GM23338 (cell line): ENCODE data around the gene EML4. TPM values are rescaled to one million over a fixed set of nuclear protein-coding genes. Genes with fewer than 3 reads are reported as not detected.

Source experiments
- ATAC-seq: fragments of 200-7000 bp; cut with Tn5 transposase; 3 replicates; pipeline ENCODE4 v1.9.1; 2020
- DNase-seq: peaks from one replicate; pipeline ENCODE4 v3.0.0-alpha.2; 2015; ENCODE audit warnings: low spot score
- H2AFZ ChIP-seq: fragments of 200-600 bp; sonication (generic); 2 replicates; pipeline ENCODE4 v1.8.0; 2016; ENCODE audit warnings: antibody characterized with exemption, mild to moderate bottlenecking, moderate library complexity
- H3F3A ChIP-seq: fragments of 200-600 bp; sonication (generic); replicated peaks from 2 replicates; pipeline ENCODE4 v1.8.0; 2017; ENCODE audit warnings: antibody characterized with exemption, mixed run types, low read depth
- H3K27ac ChIP-seq: fragments of 200-600 bp; sonication (generic); 2 replicates; pipeline ENCODE4 v1.6.1; 2016; ENCODE audit warnings: low read depth
- H3K27me3 ChIP-seq: fragments of 200-600 bp; sonication (generic); 2 replicates; pipeline ENCODE4 v1.8.0; 2016; ENCODE audit warnings: mild to moderate bottlenecking, mixed run types, moderate library complexity; ENCODE audit not compliant: insufficient read depth
- H3K36me3 ChIP-seq: fragments of 200-600 bp; sonication (generic); 2 replicates; pipeline ENCODE4 v1.8.0; 2016; ENCODE audit warnings: mild to moderate bottlenecking; ENCODE audit not compliant: insufficient read depth
- H3K4me1 ChIP-seq: fragments of 200-600 bp; sonication (generic); 2 replicates; pipeline ENCODE4 v1.8.0; 2016; ENCODE audit warnings: mild to moderate bottlenecking, moderate library complexity; ENCODE audit not compliant: insufficient read depth
- H3K4me2 ChIP-seq: fragments of 200-600 bp; sonication (generic); 2 replicates; pipeline ENCODE4 v1.7.1; 2017; ENCODE audit warnings: mixed run types
- H3K4me3 ChIP-seq: fragments of 200-600 bp; sonication (generic); 2 replicates; pipeline ENCODE4 v1.6.1; 2016; ENCODE audit warnings: mixed run types
- H3K79me2 ChIP-seq: fragments of 200-600 bp; sonication (generic); replicated peaks from 2 replicates; pipeline ENCODE4 v1.8.0; 2017; ENCODE audit warnings: mild to moderate bottlenecking; ENCODE audit not compliant: insufficient read depth
- H3K9me2 ChIP-seq: fragments of 200-600 bp; sonication (generic); 2 replicates; pipeline ENCODE4 v1.8.0; 2017; ENCODE audit not compliant: insufficient read depth
- H4K20me1 ChIP-seq: fragments of 200-600 bp; sonication (generic); replicated peaks from 2 replicates; pipeline ENCODE4 v1.8.0; 2017; ENCODE audit warnings: mild to moderate bottlenecking; ENCODE audit not compliant: insufficient read depth
- H3K27ac Mint-ChIP-seq: 2 replicates; pipeline ENCODE4 v1.8.0; 2020; ENCODE audit warnings: inconsistent platforms, mild to moderate bottlenecking, moderate library complexity, mixed read lengths
- H3K27me3 Mint-ChIP-seq: 3 replicates; pipeline ENCODE4 v1.8.0; 2022; ENCODE audit warnings: low read depth, mild to moderate bottlenecking, moderate library complexity, mixed read lengths, inconsistent platforms; ENCODE audit not compliant: insufficient read depth, poor library complexity
- H3K36me3 Mint-ChIP-seq: 3 replicates; pipeline ENCODE4 v1.8.0; 2021; ENCODE audit warnings: low read depth, mild to moderate bottlenecking, inconsistent platforms, moderate library complexity, mixed read lengths
- H3K4me1 Mint-ChIP-seq: 3 replicates; pipeline ENCODE4 v1.8.0; 2020; ENCODE audit warnings: mild to moderate bottlenecking, inconsistent platforms, mixed read lengths
- H3K4me3 Mint-ChIP-seq: 3 replicates; pipeline ENCODE4 v1.8.0; 2021; ENCODE audit warnings: moderate library complexity, mild to moderate bottlenecking, inconsistent platforms, mixed read lengths
- H3K9me3 Mint-ChIP-seq: 3 replicates; pipeline ENCODE4 v1.8.0; 2020; ENCODE audit warnings: moderate library complexity, mild to moderate bottlenecking, inconsistent platforms, mixed read lengths
- CREB1 ChIP-seq: fragments of 250-450 bp; sonication (Bioruptor Pico); IDR thresholded peaks from 2 replicates; pipeline ENCODE4 v1.5.0; 2020; ENCODE audit warnings: low read depth, mild to moderate bottlenecking, moderate library complexity
- CTCF ChIP-seq, 2 experiments: fragments of 200-600 bp in 1 of 2; sonication (generic) in 1 of 2; conservative IDR thresholded peaks; 2 replicates each; pipeline versions ENCODE4 v1.5.1 to v1.6.1; 2016 to 2017; ENCODE audit warnings: antibody characterized with exemption in 2 of 2, low read depth in 2 of 2, mild to moderate bottlenecking in 2 of 2, moderate library complexity in 1 of 2
- EZH2 ChIP-seq: fragments of 200-600 bp; sonication (generic); IDR thresholded peaks from one replicate; pipeline ENCODE4 v1.8.0; 2017; ENCODE audit warnings: antibody characterized with exemption, mild to moderate bottlenecking, low read depth; ENCODE audit not compliant: unreplicated experiment
- EZH2phosphoT487 ChIP-seq: fragments of 200-600 bp; sonication (generic); IDR thresholded peaks from one replicate; pipeline ENCODE4 v1.8.1; 2018; ENCODE audit warnings: antibody characterized with exemption; ENCODE audit not compliant: unreplicated experiment
- JUNB ChIP-seq: IDR thresholded peaks from one replicate; pipeline ENCODE4 v1.6.1; 2016; ENCODE audit warnings: antibody characterized with exemption; ENCODE audit not compliant: unreplicated experiment
- NANOG ChIP-seq: IDR thresholded peaks from 2 replicates; pipeline ENCODE4 v1.6.1; 2016; ENCODE audit warnings: antibody characterized with exemption, borderline replicate concordance
- POLR2AphosphoS5 ChIP-seq: IDR thresholded peaks from 2 replicates; pipeline ENCODE4 v1.6.1; 2016; ENCODE audit warnings: antibody characterized with exemption, low read depth
- REST ChIP-seq: IDR thresholded peaks from one replicate; pipeline ENCODE4 v1.6.1; 2018; ENCODE audit warnings: antibody characterized with exemption; ENCODE audit not compliant: unreplicated experiment
- STAT1 ChIP-seq: IDR thresholded peaks from one replicate; pipeline ENCODE4 v1.6.1; 2016; ENCODE audit warnings: antibody characterized with exemption; ENCODE audit not compliant: unreplicated experiment
- ZNF114 ChIP-seq: fragments of 250-450 bp; sonication (Bioruptor Pico); IDR thresholded peaks from 2 replicates; pipeline ENCODE4 v1.5.0; 2020; ENCODE audit warnings: mild to moderate bottlenecking, moderate library complexity
- ZNF331 ChIP-seq: fragments of 250-450 bp; sonication (Bioruptor Pico); IDR thresholded peaks from 2 replicates; pipeline ENCODE4 v1.5.0; 2020; ENCODE audit warnings: low read depth, mild to moderate bottlenecking, moderate library complexity
- polyA plus RNA-seq: library from polyadenylated mRNA; unstranded; fragments of >200 nt; fragmentation: Nextera tagmentation; extraction: Ambion mirVana; gene quantifications from 2 replicates; pipeline ENCODE4 v1.2.1, GENCODE V29; 2016
- total RNA-seq: library from RNA; depleted of rRNA; stranded (reverse); fragments of >200 nt; shearing (Covaris generic); gene quantifications from 2 replicates; pipeline ENCODE4 v1.2.3, GENCODE V29; 2014
- TF ChIP-seq, protein P1 (sequence below): fragments of 250-450 bp; sonication (Bioruptor Pico); IDR thresholded peaks from 2 replicates; pipeline ENCODE4 v1.5.0; 2020; ENCODE audit warnings: mild to moderate bottlenecking, moderate library complexity
- TF ChIP-seq, protein P2 (sequence below): IDR thresholded peaks from 2 replicates; pipeline ENCODE4 v1.6.1; 2016; ENCODE audit warnings: antibody characterized with exemption

Gene EML4
- total and polyA plus RNA-seq, 2 experiments from 2014 or later = 65.3 to 115 TPM

GRCh38 chr2:42214669-42215068, 45.5 kb downstream of the EML4 start:
- Mint-ChIP-seq H3K4me1 (peaks cover 18% of the 10 kb centered on the region), H3K36me3 (no peaks in the 10 kb centered on the region; the same call in 1 of the 3 replicates), H3K27ac (no peak overlapping the region), H3K27me3 (no peaks in the 10 kb centered on the region), H3K4me3 (no peak overlapping the region), H3K9me3 (no peaks in the 10 kb centered on the region)
- Histone ChIP-seq H3K27me3 (no peaks in the 10 kb centered on the region), H3K36me3 (no peaks in the 10 kb centered on the region), H3K79me2 (peaks cover 98% of the 10 kb centered on the region), H3K4me1 (no peaks in the 10 kb centered on the region; the same call in 1 of the 2 replicates), H2AFZ (no peak overlapping the region), H4K20me1 (peaks cover 23% of the 10 kb centered on the region), H3K9me2 (no peaks in the 10 kb centered on the region), H3K4me3 (no peak overlapping the region), H3F3A (no peaks in the 10 kb centered on the region), H3K27ac (no peak overlapping the region), H3K4me2 (no peak overlapping the region)
- TF ChIP-seq EZH2 (no peak), ZNF114 (CRISPR knock-in tag) (no peak), CREB1 (CRISPR knock-in tag) (no peak), NANOG (no peak), CTCF (conservative IDR thresholded peaks at IDR 0.05; ENCODE audit: low read depth in 2 of 2) (no peak), STAT1 (no peak), POLR2AphosphoS5 (no peak), JUNB (no peak), ZNF331 (no peak), EZH2phosphoT487 (no peak), REST (no peak)
- TF ChIP-seq, protein P1, sequence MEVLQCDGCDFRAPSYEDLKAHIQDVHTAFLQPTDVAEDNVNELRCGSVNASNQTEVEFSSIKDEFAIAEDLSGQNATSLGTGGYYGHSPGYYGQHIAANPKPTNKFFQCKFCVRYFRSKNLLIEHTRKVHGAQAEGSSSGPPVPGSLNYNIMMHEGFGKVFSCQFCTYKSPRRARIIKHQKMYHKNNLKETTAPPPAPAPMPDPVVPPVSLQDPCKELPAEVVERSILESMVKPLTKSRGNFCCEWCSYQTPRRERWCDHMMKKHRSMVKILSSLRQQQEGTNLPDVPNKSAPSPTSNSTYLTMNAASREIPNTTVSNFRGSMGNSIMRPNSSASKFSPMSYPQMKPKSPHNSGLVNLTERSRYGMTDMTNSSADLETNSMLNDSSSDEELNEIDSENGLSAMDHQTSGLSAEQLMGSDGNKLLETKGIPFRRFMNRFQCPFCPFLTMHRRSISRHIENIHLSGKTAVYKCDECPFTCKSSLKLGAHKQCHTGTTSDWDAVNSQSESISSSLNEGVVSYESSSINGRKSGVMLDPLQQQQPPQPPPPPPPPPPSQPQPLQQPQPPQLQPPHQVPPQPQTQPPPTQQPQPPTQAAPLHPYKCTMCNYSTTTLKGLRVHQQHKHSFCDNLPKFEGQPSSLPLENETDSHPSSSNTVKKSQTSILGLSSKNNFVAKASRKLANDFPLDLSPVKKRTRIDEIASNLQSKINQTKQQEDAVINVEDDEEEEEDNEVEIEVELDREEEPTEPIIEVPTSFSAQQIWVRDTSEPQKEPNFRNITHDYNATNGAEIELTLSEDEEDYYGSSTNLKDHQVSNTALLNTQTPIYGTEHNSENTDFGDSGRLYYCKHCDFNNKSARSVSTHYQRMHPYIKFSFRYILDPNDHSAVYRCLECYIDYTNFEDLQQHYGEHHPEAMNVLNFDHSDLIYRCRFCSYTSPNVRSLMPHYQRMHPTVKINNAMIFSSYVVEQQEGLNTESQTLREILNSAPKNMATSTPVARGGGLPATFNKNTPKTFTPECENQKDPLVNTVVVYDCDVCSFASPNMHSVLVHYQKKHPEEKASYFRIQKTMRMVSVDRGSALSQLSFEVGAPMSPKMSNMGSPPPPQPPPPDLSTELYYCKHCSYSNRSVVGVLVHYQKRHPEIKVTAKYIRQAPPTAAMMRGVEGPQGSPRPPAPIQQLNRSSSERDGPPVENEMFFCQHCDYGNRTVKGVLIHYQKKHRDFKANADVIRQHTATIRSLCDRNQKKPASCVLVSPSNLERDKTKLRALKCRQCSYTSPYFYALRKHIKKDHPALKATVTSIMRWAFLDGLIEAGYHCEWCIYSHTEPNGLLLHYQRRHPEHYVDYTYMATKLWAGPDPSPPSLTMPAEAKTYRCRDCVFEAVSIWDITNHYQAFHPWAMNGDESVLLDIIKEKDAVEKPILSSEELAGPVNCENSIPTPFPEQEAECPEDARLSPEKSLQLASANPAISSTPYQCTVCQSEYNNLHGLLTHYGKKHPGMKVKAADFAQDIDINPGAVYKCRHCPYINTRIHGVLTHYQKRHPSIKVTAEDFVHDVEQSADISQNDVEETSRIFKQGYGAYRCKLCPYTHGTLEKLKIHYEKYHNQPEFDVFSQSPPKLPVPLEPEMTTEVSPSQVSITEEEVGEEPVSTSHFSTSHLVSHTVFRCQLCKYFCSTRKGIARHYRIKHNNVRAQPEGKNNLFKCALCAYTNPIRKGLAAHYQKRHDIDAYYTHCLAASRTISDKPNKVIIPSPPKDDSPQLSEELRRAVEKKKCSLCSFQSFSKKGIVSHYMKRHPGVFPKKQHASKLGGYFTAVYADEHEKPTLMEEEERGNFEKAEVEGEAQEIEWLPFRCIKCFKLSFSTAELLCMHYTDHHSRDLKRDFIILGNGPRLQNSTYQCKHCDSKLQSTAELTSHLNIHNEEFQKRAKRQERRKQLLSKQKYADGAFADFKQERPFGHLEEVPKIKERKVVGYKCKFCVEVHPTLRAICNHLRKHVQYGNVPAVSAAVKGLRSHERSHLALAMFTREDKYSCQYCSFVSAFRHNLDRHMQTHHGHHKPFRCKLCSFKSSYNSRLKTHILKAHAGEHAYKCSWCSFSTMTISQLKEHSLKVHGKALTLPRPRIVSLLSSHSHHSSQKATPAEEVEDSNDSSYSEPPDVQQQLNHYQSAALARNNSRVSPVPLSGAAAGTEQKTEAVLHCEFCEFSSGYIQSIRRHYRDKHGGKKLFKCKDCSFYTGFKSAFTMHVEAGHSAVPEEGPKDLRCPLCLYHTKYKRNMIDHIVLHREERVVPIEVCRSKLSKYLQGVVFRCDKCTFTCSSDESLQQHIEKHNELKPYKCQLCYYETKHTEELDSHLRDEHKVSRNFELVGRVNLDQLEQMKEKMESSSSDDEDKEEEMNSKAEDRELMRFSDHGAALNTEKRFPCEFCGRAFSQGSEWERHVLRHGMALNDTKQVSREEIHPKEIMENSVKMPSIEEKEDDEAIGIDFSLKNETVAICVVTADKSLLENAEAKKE (CRISPR knock-in tag) = no peak
- TF ChIP-seq, protein P2, sequence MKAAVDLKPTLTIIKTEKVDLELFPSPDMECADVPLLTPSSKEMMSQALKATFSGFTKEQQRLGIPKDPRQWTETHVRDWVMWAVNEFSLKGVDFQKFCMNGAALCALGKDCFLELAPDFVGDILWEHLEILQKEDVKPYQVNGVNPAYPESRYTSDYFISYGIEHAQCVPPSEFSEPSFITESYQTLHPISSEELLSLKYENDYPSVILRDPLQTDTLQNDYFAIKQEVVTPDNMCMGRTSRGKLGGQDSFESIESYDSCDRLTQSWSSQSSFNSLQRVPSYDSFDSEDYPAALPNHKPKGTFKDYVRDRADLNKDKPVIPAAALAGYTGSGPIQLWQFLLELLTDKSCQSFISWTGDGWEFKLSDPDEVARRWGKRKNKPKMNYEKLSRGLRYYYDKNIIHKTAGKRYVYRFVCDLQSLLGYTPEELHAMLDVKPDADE = no peak
- DNase-seq = no peak
- no peak; the same call in 2 of the 3 replicates for ATAC-seq
